GM19025 (cell line): ENCODE measurements around the gene TMEM208.

Experiments used
- ATAC-seq: cut with Tn5 transposase; IDR thresholded peaks from one replicate; pipeline ENCODE4 v1.9.1; 2021; ENCODE audit warnings: mild to moderate bottlenecking, low read depth, moderate library complexity; ENCODE audit not compliant: unreplicated experiment

TMEM208 gene

DNA sequence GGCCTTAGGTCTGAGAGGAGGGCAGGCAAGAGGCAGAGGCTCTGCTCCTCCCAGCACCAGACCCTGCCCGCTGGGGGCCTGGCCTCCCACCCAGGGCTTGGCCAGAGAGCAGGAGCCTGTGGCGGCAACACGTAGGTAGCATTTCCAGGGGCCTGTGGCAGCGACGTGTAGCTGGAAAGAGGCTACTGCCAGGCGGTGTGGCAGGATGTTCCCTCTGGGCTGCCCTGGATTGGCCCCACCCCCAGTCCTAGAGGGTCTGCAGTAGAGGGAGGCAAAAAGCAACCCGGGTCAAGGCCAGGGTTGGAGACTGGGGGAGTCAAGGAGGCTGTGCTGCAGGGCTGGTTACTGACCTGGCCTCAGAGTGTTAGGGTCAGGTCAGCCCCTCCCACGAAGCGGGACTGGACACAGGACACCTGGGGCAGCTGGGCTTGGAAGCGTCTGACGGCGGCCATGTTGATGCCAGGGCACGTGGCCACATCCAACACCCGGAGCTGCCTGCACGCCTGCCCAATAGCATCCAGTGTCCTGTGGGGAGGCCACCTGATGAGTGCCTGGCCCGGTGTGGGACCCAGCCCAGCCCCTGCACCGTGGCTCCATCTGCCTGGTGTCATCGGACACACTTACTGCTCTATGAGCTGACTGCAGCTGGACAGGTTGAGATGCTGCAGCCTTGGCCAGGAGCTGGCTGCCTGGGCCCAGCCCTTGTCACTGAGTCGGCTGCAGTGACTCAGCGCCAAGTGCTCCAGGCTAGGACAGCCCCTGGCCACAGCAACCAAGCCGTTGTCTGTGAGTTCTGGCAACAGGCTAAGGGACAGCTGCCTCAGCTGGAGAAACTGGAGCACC lies 19.5 kb upstream of the TMEM208 start:
- no peak for ATAC-seq

DNA sequence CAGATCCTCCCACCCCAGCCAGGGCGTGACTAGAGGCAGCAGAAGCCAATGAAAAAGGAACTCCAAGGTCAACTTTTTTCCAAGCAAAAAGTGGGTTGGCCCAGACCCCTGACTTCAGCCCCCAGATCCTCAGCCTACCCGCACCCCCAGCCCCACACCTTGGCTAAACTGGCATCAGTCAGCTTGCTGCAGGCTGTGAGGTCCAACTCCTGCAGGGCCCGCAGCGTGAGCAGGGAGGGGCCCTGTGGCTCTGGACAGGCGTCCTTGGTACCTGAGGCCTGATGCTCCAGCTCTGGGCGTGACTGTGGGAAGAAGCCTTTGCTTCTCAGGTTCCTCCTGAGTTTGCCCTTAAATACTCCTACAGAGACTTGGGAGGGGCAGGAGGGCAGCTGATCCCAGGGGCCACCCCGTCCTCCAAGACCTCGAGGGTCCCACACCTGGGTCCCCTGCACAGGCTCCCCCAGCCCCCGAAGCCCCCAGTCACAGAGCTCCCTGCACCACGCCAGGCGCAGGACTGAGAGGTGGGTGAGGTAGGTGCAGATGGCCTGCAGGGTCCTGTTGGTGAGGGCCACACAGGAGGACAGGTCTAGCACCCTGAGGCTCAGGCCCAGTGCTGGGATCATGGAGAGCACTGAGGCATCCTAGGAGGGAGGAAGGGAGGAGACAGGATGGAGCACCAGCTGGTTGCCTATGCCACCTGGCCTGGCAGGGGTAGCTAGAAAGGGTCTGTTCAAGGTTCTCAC lies 18.6 kb upstream of the TMEM208 start:
- ATAC-seq: no peak

DNA sequence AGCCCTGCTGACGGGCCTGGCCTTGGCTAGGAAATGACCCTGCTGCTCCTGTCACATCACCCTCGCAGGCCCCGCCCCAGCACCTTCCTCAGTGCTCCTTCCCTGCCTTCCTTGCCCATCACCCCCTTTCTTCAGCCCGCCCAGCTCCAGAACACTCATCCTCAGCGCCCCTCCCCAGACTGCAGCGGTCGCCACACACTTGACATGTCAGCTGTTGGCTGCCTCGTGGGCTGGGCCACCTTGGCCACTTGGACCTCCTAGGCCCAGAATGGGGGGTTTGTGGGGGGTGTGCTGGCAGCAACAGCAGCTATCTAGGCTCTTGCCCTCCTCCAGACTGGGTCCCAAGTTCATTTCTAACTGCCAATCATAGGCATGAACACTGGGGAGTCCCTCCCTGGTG lies 17.4 kb upstream of the TMEM208 start:
- no peak for ATAC-seq

DNA sequence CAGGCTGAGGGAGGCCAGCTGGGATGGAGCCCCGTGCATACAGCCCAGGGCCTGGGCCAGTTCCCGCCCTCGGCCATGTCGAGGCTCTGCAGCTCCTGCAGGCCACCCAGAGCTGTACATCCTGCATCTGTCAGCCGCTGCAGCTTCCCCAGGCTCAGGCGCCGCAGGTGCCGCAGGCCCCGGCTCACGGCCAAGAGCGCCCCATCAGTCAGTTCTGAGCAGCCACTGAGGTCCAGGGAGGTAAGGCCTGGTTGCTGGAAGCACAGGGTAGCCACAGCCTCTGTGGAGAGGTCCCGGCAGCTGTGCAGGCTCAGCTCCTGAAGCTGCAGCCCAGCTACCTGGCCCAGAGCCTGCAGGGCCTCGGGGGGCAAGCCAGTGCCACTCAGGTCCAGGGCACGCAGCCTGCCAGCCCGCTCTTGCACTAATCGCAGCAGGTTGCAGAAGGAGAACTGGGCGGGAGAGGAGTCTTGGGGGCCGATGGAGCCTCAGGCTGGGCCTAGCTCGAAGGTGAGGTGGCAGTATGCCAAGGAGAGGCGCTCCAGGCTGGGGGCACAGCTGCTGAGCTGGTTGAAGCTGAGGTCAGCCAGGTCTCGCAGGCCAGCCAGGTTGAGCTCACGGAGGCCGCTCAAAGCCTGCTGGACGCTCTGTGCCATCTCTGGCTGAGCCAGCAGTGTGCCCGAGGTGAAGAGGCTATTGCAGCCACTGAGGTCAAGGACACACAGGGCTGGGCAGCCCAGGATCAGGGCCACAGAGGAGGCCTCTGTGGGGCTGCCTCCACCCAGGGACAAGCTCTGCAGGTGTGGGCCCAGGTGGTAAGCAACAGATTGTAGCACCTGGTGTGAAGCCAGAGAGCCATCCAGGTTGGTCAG lies 16.6 kb upstream of the TMEM208 start:
- no peak for ATAC-seq

DNA sequence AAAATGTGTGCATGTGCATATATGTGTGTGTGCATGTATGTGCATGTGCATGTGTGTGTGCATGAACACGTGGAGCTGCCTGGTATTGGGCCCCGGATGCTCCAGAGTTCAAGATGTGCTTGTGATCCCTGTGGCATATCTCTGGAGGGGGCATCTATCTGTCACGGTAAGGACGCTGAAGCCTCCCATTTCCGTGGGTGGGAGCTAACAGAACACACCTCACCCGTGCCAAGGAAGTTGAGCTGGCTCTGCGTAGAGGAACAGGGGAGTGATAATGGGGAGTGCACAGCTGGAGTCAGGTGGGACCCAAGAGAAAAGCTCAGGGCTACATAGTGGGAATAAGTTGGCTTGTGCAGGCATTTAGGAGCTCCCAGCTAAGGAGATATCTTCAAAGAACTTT lies 15.3 kb upstream of the TMEM208 start:
- ATAC-seq: no peak

DNA sequence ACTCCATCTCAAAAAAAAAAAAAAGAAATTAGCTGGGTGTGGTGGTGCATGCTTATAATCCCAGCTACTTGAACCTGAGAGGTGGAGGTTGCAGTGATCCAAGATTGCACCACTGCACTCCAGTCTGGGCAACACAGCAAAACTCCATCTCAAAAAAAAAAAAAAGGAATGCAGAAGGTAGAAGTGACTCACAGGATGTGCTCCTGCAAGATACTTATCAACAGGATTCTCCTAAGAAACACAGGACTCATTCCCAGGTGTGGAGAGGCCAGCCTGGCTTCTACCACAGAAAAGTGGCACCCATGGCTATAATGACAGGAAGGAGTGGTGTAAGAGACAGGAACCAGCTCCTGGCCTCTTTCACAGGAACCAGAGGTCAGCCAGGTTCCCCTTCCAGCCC lies 14.2 kb upstream of the TMEM208 start:
- ATAC-seq: no peak

DNA sequence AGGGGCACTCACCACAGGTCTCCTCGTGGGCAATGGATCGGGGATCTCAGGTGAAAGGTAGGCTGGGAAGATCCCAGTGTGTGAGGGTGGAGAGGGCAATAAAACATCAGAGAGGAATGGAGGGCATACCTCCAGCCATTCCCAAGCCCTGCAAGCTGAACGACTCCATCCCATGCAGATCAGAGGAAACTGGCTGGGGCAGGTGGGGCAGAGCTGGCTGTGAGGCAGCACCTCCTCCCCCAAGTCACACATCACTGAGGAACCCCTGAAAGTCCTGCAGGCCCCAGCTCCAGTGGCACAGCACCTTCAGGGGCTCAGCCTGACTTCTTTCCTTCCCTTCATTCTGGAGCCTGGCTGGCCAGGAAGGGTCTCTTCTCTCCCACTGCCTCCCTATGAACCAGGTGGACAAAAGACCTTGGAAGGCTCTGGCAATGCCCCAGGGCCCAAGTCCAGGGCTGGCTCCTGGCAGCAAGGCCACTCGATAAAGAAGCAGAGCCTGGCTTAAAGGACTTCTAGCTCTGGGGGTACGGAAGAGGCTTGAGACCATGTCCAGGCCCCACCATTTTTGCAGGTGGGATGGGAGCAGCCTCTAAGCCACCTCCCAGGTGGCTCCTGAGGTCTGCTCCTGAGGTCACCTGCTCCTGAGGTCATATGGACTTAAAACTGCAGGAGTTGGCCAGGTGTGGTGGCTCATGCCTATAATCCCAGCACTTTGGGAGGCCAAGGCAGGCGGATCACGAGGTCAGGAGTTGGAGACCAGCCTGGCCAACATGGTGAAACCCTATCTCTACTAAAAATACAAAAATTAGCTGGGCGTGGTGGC lies 13.5 kb upstream of the TMEM208 start:
- no peak for ATAC-seq

DNA sequence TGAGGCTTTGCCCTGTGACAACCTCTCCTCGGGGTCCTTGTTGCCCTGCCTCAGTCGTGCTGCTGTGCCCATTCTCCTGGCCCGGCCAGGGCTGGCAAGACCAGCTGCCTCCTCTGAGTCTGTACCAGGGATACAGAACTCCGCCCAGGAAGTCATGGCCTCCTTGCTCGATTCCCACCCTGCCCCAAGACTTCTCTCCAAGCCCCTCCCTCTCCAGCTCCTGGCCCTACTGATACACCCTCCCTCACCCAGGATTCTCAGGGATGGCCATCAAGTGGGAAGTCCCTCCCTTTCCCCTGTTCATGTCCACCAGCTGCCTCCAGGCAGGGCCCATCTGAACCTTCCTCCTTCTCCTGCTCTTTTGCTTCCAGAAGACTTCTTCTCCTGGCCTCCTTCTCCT lies 11.2 kb upstream of the TMEM208 start:
- no peak for ATAC-seq

DNA sequence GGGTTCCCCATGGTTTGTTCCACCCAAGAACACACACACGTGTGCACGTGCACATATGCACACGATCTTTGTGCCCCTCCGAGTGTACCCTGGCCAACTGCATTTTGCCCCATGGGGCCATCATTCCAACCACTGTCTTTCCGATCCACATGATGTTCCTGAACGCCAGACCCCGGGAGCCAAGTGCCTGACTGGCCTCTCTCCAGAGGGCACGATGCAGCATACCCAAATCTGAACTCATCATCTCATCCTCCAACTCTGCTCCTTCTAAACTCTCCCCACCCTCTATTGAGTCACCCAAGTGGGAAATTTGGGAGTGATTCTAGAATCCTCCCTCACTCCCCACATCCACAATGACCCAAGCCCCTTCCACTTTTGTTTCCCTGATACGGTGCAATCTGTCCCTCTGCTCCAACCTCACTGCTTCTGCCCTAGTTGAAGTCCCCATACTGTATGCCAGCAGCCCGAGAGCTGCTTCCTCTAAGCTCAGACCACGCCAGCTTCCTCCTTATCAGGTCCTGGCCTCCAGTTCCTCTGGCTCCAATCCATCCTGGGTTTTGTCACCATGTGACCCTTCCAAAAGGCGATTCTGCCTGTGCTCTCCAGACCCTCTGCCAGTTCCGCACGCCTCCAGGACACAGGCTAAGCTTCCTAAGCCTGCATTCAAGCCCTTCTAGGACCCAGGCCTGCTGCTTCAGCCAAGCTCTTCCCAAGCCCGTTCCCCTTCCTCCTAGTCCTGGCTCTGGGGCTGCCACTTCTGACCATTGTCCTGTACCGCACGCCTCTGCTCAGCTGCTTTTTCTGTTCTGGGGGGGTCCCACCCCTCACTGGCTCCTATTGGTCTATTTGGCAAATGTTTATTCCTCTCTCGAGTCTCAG lies 10.1 kb upstream of the TMEM208 start:
- no peak for ATAC-seq

DNA sequence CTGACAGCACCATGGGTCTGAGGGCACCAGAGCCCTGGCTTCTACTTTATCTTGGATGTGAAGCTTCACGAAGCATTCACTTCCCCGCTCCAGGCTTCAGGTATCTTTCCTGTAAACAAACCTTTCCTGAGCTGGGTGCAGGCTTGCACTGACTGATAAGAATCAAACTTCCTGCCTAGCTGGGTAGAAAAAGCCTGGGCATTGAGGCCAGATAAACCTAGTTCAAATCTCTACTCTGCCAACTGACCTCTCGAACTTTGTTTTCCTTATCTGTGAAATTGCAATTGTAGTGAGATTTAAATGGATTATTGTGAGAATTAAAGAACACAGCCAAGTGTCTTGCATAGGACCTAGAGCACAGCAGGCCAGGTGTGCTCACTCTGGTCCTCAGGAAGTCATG lies 2.9 kb upstream of the TMEM208 start:
- ATAC-seq: no peak

DNA sequence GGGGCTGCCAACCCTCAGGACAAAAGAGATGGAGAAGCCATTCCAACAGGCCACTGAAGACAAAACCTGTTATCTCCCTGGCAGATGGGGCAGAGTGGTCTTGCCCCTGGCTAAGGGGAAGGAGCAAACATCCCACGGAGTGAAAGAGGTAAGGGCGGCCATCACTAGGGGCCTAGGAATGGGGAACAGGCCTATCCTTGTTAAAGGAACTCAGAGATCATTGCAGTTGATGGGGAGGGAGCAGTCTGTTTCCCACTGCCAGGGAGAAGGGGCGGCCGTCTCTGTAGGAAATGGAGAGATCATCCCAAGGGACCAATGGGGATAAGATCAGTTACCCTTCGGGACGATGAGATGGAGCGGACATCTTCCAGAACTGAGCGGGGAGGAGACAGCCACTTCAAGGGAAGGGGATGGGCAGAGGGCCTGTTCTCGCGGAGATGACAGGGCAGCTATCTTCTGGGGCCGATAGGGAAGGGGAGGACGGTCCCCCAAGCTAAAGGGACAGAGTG lies 581 bp upstream of the TMEM208 start:
- ATAC-seq: no peak

DNA sequence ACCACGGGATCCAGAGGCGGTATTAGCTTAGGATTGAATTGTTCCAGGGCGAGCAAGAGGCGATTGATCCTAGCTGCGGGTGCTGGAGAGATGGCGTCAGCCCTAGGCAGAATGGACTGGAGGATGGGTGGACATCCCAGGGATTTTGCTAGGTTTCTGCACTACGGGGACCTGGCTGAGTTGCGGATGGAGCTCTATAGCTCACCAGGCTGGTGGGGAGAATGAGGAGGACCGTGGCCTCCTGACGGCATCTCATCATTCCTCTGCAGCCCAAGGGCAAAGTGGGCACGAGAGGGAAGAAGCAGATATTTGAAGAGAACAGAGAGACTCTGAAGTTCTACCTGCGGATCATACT lies 614 bp downstream of the TMEM208 start:
- no peak for ATAC-seq

DNA sequence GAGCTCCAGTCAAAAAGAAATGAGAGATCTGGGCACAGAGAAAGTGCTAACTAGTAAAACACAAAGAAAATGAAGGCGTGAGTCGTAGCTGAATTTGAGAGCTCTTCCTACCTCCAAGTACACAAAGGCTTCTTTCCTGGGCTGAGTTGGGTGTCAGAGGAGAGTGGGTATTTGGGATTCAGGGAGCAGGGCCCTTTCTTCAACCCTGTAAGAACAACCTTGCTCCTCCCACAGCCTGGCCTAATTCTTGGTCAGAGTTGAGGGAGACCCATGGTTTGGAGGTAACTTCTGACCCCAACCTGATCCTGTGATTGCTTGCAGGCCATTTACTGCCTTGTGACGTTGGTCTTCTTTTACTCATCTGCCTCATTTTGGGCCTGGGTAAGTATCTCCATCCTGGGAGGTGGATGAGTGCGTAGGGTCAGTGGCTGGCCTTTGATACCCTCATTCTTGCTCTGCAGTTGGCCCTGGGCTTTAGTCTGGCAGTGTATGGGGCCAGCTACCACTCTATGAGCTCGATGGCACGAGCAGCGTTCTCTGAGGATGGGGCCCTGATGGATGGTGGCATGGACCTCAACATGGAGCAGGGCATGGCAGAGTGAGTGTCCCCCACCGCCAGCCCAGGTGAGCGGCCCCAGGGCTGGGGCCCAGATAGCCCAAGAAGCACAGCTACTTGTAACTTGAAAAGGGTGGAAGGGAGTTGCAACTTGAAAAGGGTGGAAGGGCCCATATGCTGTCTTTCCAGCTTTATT lies 1.3 kb downstream of the TMEM208 start:
- ATAC-seq: no peak

DNA sequence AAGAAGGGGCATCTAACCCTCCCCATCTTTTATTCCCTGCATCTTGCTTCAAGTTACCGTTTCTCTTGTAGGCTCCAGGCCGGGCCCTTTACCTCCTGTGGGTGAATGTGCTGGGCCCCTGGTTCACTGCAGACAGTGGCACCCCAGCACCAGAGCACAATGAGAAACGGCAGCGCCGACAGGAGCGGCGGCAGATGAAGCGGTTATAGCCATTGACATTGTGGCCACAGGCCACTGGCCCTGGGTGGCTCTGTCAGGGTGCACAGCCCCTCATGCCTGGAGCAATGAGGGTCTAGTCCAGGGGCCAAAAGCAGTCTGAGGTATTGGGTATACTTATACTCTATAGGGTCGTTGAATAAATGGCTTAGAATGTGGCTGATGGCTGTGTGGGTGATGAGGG lies 2.0 kb downstream of the TMEM208 start:
- ATAC-seq: no peak

DNA sequence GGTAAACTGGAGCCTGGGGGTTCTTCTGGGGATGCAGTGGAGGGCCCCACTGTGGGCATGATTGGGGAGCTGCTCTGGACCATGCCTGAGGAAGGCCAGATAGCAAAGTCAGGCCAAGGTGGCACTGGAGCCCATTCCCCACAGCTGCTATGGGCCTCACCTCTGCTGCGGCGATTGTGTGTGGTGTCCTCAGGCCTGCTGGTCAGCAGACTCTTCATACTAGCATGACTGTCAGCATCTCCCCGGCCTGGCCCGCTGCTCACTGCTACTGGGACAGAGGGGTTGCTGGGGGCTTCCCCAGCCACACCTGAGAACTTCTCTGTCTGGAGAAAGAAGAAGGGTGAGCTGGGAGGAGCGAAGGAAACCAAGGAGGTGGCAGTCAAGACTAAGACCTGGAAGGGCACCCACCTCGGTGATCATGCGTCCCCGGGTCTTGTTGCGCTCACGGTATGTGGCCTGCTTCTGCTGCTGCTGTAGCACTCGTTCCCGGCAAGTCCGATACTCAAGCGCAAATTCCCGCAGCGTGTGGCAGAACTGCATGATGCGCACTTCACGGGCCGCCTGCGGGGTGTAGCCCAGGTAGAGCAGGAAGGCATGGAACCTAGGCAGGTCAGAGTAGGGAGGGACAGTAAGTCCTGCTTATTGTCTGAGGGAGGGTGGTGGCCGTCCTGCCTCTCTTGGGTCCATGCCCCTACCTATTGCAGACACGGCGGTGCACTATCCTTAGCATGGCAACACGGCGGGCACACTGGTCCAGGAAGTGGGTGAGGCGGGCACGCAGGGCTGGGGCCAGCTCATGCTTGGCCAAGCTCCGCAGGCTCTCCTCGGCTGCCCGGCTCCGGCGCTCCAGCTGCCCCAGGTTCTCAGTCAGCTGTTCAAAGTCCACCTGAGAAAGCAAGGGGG lies 3.2 kb downstream of the TMEM208 start:
- ATAC-seq: no peak

DNA sequence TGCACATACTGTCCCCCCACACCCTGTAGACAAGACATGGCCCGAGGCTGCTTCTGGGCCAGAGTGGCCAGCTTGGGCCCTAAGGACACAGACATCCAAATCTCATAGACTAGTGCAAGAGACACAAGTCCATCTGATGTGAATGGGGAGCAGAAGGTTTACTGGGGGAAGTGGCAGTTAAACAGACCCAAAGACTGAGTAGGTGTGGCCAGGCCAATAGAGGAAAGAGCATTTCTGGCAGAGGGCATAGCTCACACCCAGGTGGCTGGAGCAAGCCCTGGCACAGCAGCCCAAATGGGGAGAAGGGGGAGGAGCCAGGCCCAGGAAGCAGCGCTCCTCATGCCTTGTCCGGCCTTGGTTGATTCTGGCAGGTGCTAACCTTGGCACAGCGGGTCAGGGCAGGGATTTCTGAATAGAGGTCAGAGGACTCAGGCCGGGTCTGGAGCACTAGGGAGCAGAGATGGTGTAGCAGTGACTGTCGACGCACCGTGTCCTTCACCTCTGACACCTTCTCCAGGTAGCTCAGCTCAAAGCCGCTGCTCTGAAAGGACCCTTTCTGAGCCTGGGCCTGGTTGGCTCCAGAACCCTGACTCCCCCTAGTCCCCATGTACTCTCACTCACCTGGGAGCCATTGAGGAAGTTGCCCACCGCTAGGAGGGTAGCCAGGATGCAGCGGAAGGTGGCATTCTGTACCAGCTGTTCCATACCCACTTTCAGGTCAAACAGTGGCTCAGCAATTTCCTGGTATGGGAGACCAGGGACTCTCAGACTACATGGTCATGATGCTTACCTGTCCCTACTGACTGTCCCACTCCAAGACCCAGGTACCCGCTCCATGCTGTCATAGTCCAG lies 4.1 kb downstream of the TMEM208 start:
- no peak for ATAC-seq

DNA sequence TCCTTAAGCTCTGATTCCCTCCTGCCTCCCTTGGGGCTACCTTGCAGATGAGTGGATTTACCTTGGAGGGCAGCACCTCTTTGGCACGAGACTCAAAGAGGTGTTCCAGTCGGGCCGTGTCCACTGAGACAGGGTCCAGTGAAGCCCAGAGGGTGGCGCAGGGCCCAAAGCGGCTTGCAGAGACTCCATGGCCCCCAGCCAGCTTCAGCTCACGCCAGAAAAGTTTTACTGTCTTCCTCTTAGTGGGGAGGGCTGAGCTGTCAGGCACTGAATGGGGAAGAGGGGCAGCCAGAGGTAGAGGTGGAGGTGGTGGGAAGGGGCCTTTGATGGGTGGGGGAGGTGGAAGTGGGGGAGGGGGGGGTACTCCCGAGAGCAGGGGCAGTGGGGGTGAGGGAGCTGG lies 6.7 kb downstream of the TMEM208 start:
- ATAC-seq: no peak
